ENCODE results near the gene GALNT12. TPM values are rescaled to one million over a fixed set of nuclear protein-coding genes. Genes with fewer than 3 reads are reported as not detected.
A peak's percentile ranks its signal among the peaks of the same experiment; 100 is the strongest.

GALNT12 gene
- total RNA-seq, 1 donor = 1.3 TPM

- no peak for DNase-seq (ENCODE audit: low read depth)
- TF ChIP-seq, protein P1, sequence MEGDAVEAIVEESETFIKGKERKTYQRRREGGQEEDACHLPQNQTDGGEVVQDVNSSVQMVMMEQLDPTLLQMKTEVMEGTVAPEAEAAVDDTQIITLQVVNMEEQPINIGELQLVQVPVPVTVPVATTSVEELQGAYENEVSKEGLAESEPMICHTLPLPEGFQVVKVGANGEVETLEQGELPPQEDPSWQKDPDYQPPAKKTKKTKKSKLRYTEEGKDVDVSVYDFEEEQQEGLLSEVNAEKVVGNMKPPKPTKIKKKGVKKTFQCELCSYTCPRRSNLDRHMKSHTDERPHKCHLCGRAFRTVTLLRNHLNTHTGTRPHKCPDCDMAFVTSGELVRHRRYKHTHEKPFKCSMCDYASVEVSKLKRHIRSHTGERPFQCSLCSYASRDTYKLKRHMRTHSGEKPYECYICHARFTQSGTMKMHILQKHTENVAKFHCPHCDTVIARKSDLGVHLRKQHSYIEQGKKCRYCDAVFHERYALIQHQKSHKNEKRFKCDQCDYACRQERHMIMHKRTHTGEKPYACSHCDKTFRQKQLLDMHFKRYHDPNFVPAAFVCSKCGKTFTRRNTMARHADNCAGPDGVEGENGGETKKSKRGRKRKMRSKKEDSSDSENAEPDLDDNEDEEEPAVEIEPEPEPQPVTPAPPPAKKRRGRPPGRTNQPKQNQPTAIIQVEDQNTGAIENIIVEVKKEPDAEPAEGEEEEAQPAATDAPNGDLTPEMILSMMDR (IDR thresholded peaks at IDR 0.05; ENCODE audit: insufficient read depth, low read depth, low read length) = no peak
- H3K4me3 ChIP-seq (ENCODE audit: low read depth, low read length) = no peak overlapping the region
Observed at GRCh38 chr9:98801969-98802371, 5.5 kb upstream of the GALNT12 start.

DNA sequence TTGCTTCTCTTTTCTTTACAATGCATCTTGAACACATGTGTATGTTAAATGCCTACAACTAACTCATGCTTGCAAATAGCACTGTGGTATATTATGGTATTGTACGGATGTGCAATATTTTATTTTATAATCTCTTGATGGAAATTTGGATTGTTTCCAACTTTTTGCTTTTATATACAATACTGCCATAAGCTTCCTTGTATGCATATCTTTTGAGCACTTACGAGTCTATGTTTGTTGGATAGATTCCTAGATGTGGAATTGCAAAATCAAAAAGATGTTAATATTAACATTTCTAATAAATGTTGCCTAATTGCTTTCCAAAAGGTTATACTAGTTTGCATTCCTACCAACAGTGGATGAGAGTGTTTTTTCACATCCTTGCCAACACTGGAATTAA, 3.4 kb upstream of the GALNT12 start:
- peak; percentile 42 for DNase-seq (ENCODE audit: low read depth)
- H3K4me3 ChIP-seq (ENCODE audit: low read depth, low read length) = no peak overlapping the region
- TF ChIP-seq, protein P1 (IDR thresholded peaks at IDR 0.05; ENCODE audit: insufficient read depth, low read depth, low read length) = no peak

GRCh38 chr9:98805506-98806272, 1.8 kb upstream of the GALNT12 start:
- H3K4me3 ChIP-seq (ENCODE audit: low read depth, low read length) = no peak overlapping the region
- DNase-seq (ENCODE audit: low read depth) = peak; percentile 87
- TF ChIP-seq, protein P1 (IDR thresholded peaks at IDR 0.05; ENCODE audit: insufficient read depth, low read depth, low read length) = no peak

- peak; percentile 18 for DNase-seq (ENCODE audit: low read depth)
- TF ChIP-seq, protein P1 (IDR thresholded peaks at IDR 0.05; ENCODE audit: insufficient read depth, low read depth, low read length) = peak; percentile 35
- H3K4me3 ChIP-seq (ENCODE audit: low read depth, low read length) = no peak overlapping the region
Observed at GRCh38 chr9:98806394-98807035, 955 bp upstream of the GALNT12 start.

DNA sequence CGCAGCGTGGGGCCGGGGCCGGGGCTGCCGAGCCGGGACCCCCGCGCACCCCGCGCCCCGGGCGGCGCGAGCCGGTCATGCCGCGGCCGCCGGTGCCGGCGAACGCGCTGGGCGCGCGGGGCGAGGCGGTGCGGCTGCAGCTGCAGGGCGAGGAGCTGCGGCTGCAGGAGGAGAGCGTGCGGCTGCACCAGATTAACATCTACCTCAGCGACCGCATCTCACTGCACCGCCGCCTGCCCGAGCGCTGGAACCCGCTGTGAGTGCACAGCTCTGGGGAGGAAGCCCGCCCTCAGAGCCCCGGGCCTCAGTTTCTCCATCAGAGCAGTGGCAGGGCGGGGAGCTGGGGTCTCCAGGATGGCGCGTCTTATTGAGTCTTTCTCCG, 335 bp downstream of the GALNT12 start:
- TF ChIP-seq, protein P1 (IDR thresholded peaks at IDR 0.05; ENCODE audit: insufficient read depth, low read depth, low read length) = no peak
- H3K4me3 ChIP-seq (ENCODE audit: low read depth, low read length) = peak overlapping the region; percentile 62
- no peak for DNase-seq (ENCODE audit: low read depth)

GRCh38 chr9:98808411-98808815, 943 bp downstream of the GALNT12 start:
- TF ChIP-seq, protein P1 (IDR thresholded peaks at IDR 0.05; ENCODE audit: insufficient read depth, low read depth, low read length) = no peak
- peak overlapping the region; percentile 62 for H3K4me3 ChIP-seq (ENCODE audit: low read depth, low read length)
- DNase-seq (ENCODE audit: low read depth) = peak; percentile 6
